Subcutaneous adipose tissue (tissue), 4 donors: ENCODE results near the gene PCYT1B. TPM values are rescaled to one million over a fixed set of nuclear protein-coding genes. Genes with fewer than 3 reads are reported as not detected.

Experiments used
- CTCF ChIP-seq: fragments of 450-650 bp; IDR thresholded peaks from one replicate; pipeline ENCODE4 v1.5.1; 2016; ENCODE audit warnings: low read depth, mild to moderate bottlenecking, control low read depth, antibody characterized with exemption, moderate library complexity
- total RNA-seq, 4 donors: library from RNA; depleted of rRNA; stranded (reverse); fragments of >200 nt; gene quantifications; one replicate each; pipeline ENCODE4 v1.1.0, GENCODE V29; 2016

The PCYT1B gene
- total RNA-seq, 4 donors from 2014 or later, result not detected

GRCh38 chrX:24676403-24677024, 29.4 kb upstream of the PCYT1B start:
- no peak for TF ChIP-seq CTCF

- TF ChIP-seq CTCF, result no peak
Measured at GRCh38 chrX:24673424-24673823, 26.3 kb upstream of the PCYT1B start.

- TF ChIP-seq CTCF, result no peak
Measured at GRCh38 chrX:24672701-24673190, 25.6 kb upstream of the PCYT1B start.

GRCh38 chrX:24668111-24668510, 21.0 kb upstream of the PCYT1B start:
- no peak for TF ChIP-seq CTCF

GRCh38 chrX:24662352-24662751, 15.2 kb upstream of the PCYT1B start:
- TF ChIP-seq CTCF, result no peak

- no peak for TF ChIP-seq CTCF
Measured at GRCh38 chrX:24661292-24661691, 14.1 kb upstream of the PCYT1B start.

- no peak for TF ChIP-seq CTCF
Measured at GRCh38 chrX:24659646-24660045, 12.5 kb upstream of the PCYT1B start.
